ENCODE measurements around the gene TOGARAM2. TPM values are rescaled to one million over a fixed set of nuclear protein-coding genes. Genes with fewer than 3 reads are reported as not detected.

The TOGARAM2 gene
- total RNA-seq, 1 experiment from 2014 or later = 0.76 TPM

DNA sequence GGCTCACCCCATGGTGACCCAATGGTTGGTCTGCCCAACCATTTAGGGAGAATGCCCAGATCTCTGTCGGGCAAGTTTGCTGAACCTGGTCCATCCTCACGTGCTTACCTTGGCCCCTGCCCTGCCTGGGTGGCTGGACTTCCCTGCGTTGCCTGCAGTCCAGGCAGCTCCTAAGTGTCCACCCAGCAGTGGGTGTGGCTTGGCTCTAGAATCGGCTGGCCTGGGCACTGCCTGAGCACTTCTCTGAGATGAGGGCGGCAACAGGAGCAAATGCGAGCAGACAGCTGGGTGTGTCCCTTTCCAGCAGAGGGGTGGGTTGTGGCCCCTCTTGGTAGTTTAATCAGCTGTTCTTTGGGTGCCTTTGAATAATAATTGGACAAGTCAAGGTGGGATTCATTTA, 82.0 kb downstream of the TOGARAM2 start:
- no peak overlapping the region for H2AFZ ChIP-seq (ENCODE audit: low read depth, low read length, poor library complexity, severe bottlenecking)
- POLR2A ChIA-PET = no interaction called here
- no TSS peak for BruUV-seq (replicated peaks)

More for the DNA sequence above, 82.0 kb downstream of the TOGARAM2 start:
- Histone ChIP-seq H3K4me2 (ENCODE audit: low read length) (no peak overlapping the region), H3K4me1 (ENCODE audit: control insufficient read depth in 1 of 2, insufficient read depth in 2 of 2, low read length in 2 of 2) (0 out of 4 replicates have a peak, but pooled peaks cover 0 to 2% of the 10 kb centered on the region in 2 experiments), H3K4me3 (replicated peaks in 1 of 2; ENCODE audit: low read depth in 1 of 2, low read length in 2 of 2) (no peak overlapping the region), H3K27me3 (ENCODE audit: insufficient read depth, low read length) (no peaks in the 10 kb centered on the region), H3K9ac (ENCODE audit: low read length) (no peak overlapping the region), H4K20me1 (ENCODE audit: insufficient read depth) (no peaks in the 10 kb centered on the region), H3K9me3 (ENCODE audit: control insufficient read depth in 1 of 2, insufficient read depth in 1 of 2, low read depth in 1 of 2, low read length in 2 of 2) (no peaks in the 10 kb centered on the region), H3K27ac (ENCODE audit: low read depth, low read length) (no peak overlapping the region), H3K36me3 (ENCODE audit: control insufficient read depth in 1 of 2, insufficient read depth in 2 of 2, low read length in 2 of 2) (no peaks in the 10 kb centered on the region), H3K79me2 (ENCODE audit: insufficient read depth, low read length) (no peaks in the 10 kb centered on the region), H3K9me2 (ENCODE audit: insufficient read depth) (no peaks in the 10 kb centered on the region)
- intact Hi-C loops (cut with micrococcal nuclease) = no loop called here
- DNase-seq (ENCODE audit: low read depth, low spot score) (no peak), ATAC-seq (peak; percentile 34; the same call in 1 of the 2 replicates)
- no peak for TF ChIP-seq YY1 (IDR thresholded peaks at IDR 0.05; ENCODE audit: extremely low read depth, insufficient replicate concordance, low read depth, low read length)
- no peak for TF ChIP-seq ZFX (IDR thresholded peaks at IDR 0.05)
- no peak for TF ChIP-seq ATF3 (IDR thresholded peaks at IDR 0.05)
- TF ChIP-seq RAD21 (IDR thresholded peaks at IDR 0.05; ENCODE audit: low read depth) = no peak
- TF ChIP-seq POLR2AphosphoS5 (IDR thresholded peaks at IDR 0.05; ENCODE audit: low read depth, low read length) = no peak
- TF ChIP-seq, protein P1, sequence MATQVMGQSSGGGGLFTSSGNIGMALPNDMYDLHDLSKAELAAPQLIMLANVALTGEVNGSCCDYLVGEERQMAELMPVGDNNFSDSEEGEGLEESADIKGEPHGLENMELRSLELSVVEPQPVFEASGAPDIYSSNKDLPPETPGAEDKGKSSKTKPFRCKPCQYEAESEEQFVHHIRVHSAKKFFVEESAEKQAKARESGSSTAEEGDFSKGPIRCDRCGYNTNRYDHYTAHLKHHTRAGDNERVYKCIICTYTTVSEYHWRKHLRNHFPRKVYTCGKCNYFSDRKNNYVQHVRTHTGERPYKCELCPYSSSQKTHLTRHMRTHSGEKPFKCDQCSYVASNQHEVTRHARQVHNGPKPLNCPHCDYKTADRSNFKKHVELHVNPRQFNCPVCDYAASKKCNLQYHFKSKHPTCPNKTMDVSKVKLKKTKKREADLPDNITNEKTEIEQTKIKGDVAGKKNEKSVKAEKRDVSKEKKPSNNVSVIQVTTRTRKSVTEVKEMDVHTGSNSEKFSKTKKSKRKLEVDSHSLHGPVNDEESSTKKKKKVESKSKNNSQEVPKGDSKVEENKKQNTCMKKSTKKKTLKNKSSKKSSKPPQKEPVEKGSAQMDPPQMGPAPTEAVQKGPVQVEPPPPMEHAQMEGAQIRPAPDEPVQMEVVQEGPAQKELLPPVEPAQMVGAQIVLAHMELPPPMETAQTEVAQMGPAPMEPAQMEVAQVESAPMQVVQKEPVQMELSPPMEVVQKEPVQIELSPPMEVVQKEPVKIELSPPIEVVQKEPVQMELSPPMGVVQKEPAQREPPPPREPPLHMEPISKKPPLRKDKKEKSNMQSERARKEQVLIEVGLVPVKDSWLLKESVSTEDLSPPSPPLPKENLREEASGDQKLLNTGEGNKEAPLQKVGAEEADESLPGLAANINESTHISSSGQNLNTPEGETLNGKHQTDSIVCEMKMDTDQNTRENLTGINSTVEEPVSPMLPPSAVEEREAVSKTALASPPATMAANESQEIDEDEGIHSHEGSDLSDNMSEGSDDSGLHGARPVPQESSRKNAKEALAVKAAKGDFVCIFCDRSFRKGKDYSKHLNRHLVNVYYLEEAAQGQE (IDR thresholded peaks at IDR 0.05; ENCODE audit: low read depth) = no peak
- no peak for TF ChIP-seq CBX3 (IDR thresholded peaks at IDR 0.05; ENCODE audit: low read depth)
- TF ChIP-seq, protein P2, sequence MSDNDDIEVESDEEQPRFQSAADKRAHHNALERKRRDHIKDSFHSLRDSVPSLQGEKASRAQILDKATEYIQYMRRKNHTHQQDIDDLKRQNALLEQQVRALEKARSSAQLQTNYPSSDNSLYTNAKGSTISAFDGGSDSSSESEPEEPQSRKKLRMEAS (IDR thresholded peaks at IDR 0.05) = no peak
- no peak for TF ChIP-seq JUND (IDR thresholded peaks at IDR 0.05)
- no peak for TF ChIP-seq CEBPB (IDR thresholded peaks at IDR 0.05; ENCODE audit: low read depth)
- TF ChIP-seq, protein P3, sequence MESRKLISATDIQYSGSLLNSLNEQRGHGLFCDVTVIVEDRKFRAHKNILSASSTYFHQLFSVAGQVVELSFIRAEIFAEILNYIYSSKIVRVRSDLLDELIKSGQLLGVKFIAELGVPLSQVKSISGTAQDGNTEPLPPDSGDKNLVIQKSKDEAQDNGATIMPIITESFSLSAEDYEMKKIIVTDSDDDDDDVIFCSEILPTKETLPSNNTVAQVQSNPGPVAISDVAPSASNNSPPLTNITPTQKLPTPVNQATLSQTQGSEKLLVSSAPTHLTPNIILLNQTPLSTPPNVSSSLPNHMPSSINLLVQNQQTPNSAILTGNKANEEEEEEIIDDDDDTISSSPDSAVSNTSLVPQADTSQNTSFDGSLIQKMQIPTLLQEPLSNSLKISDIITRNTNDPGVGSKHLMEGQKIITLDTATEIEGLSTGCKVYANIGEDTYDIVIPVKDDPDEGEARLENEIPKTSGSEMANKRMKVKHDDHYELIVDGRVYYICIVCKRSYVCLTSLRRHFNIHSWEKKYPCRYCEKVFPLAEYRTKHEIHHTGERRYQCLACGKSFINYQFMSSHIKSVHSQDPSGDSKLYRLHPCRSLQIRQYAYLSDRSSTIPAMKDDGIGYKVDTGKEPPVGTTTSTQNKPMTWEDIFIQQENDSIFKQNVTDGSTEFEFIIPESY (IDR thresholded peaks at IDR 0.05; ENCODE audit: extremely low read depth, insufficient replicate concordance, low read length) = no peak
- no peak for TF ChIP-seq EZH2 (IDR thresholded peaks at IDR 0.05)
- TF ChIP-seq FOSL1 (IDR thresholded peaks at IDR 0.05; ENCODE audit: low read depth) = no peak
- TF ChIP-seq POLR2A (IDR thresholded peaks at IDR 0.05; ENCODE audit: borderline replicate concordance, extremely low read depth, insufficient read depth, insufficient read length) = no peak
- TF ChIP-seq CTCF (IDR thresholded peaks at IDR 0.05 in 2 of 3, conservative IDR thresholded peaks at IDR 0.05 in 1 of 3; ENCODE audit: borderline replicate concordance in 1 of 3, insufficient read depth in 1 of 3, low read depth in 2 of 3, low read length in 2 of 3) = no peak
- RAD21 ChIA-PET (ENCODE audit: low non-redundant PET in 1 of 2, low total read pairs in 2 of 2, uncharacterized antibody in 2 of 2, unreplicated experiment in 2 of 2) = no interaction called here
- CTCF ChIA-PET = no interaction called here
